Ascending aorta (tissue), 2 donors: ENCODE measurements around the gene RPUSD1. TPM values are rescaled to one million over a fixed set of nuclear protein-coding genes. Genes with fewer than 3 reads are reported as not detected.
"Not testable (repeated sequence)": the region's sequence is repeated elsewhere in the genome, so short reads cannot be mapped to it uniquely, and the experiment has no call there.

ENCODE experiments used
- DNase-seq, 2 donors: peaks; one replicate each; pipeline ENCODE4 v3.0.0-alpha.2; 2019; ENCODE audit warnings: low spot score in 2 of 2
- H3K27ac ChIP-seq, 2 donors: fragments of 200-600 bp; sonication (generic); one replicate each; pipeline ENCODE4 v1.5.1; 2016 to 2017; ENCODE audit warnings: mild to moderate bottlenecking in 1 of 2
- H3K27me3 ChIP-seq: fragments of 200-600 bp; sonication (generic); one replicate; pipeline ENCODE4 v1.5.1; 2017
- H3K36me3 ChIP-seq, 2 donors: fragments of 200-600 bp; sonication (generic); one replicate each; pipeline ENCODE4 v1.5.1; 2016
- H3K4me1 ChIP-seq, 2 donors: fragments of 200-600 bp; sonication (generic); one replicate each; pipeline ENCODE4 v1.5.1; 2016 to 2017; ENCODE audit warnings: mild to moderate bottlenecking in 1 of 2
- H3K4me3 ChIP-seq, 2 donors: fragments of 200-600 bp; sonication (generic); one replicate each; pipeline ENCODE4 v1.5.1; 2016 to 2017; ENCODE audit warnings: mild to moderate bottlenecking in 1 of 2
- H3K9me3 ChIP-seq, 2 donors: fragments of 200-600 bp; sonication (generic); one replicate each; pipeline ENCODE4 v1.5.1; 2016
- CTCF ChIP-seq, 3 experiments: fragments of 200-600 bp in 2 of 3; fragments of 450-650 bp in 1 of 3; sonication (generic) in 2 of 3; IDR thresholded peaks; one replicate each; pipeline ENCODE4 v1.5.1; 2016 to 2019; ENCODE audit warnings: antibody characterized with exemption in 3 of 3, mild to moderate bottlenecking in 1 of 3, moderate library complexity in 1 of 3
- intact Hi-C: fragments of 100-400 bp; cut with DNase I; formaldehyde crosslinking; loops from one replicate; pipeline ENCODE4 v1.15.1; 2023
- total RNA-seq: library from RNA; depleted of rRNA; stranded (reverse); fragments of >200 nt; gene quantifications from one replicate; pipeline ENCODE4 v1.1.0, GENCODE V29; 2016

Gene RPUSD1
- total RNA-seq, 1 donor from 2014 or later, result 4.8 TPM

GRCh38 chr16:777826-778225 lies 10.4 kb downstream of the RPUSD1 start:
- DNase-seq, result no peak
- Histone ChIP-seq H3K9me3 (no peaks in the 10 kb centered on the region), H3K4me1 (no peaks in the 10 kb centered on the region), H3K27me3 (no peaks in the 10 kb centered on the region), H3K4me3 (no peak overlapping the region), H3K27ac (no peak overlapping the region), H3K36me3 (no peaks in the 10 kb centered on the region)
- intact Hi-C loops, result no loop called here
- TF ChIP-seq CTCF (IDR thresholded peaks at IDR 0.05), result no peak

- H3K9me3 ChIP-seq, result no peaks in the 10 kb centered on the region
- H3K36me3 ChIP-seq, result no peaks in the 10 kb centered on the region
- intact Hi-C loops, result no loop called here
- no peak overlapping the region for H3K4me3 ChIP-seq
- TF ChIP-seq CTCF (IDR thresholded peaks at IDR 0.05), result no peak
- H3K27me3 ChIP-seq, result no peaks in the 10 kb centered on the region
- H3K4me1 ChIP-seq, result no peaks in the 10 kb centered on the region
- H3K27ac ChIP-seq, result no peak overlapping the region
- no peak for DNase-seq
Observed at GRCh38 chr16:776824-777223, 11.4 kb downstream of the RPUSD1 start.

GRCh38 chr16:776298-776697 lies 11.9 kb downstream of the RPUSD1 start:
- H3K9me3 ChIP-seq, intact Hi-C loops: not testable (repeated sequence)

GRCh38 chr16:775236-775796 lies 12.9 kb downstream of the RPUSD1 start:
- intact Hi-C loops, result no loop called here
- Histone ChIP-seq H3K36me3 (no peaks in the 10 kb centered on the region), H3K27me3 (no peaks in the 10 kb centered on the region), H3K4me1 (no peaks in the 10 kb centered on the region), H3K4me3 (no peak overlapping the region), H3K9me3 (no peaks in the 10 kb centered on the region), H3K27ac (no peak overlapping the region)
- DNase-seq, result no peak
- TF ChIP-seq CTCF (IDR thresholded peaks at IDR 0.05), result no peak

More at GRCh38 chr16:776298-776697, 11.9 kb downstream of the RPUSD1 start:
- H3K4me3 ChIP-seq, H3K27me3 ChIP-seq, H3K36me3 ChIP-seq, H3K4me1 ChIP-seq, DNase-seq, H3K27ac ChIP-seq: not testable (repeated sequence)

GRCh38 chr16:774086-775001 lies 13.8 kb downstream of the RPUSD1 start:
- no peak for TF ChIP-seq CTCF (IDR thresholded peaks at IDR 0.05)
- Histone ChIP-seq H3K4me3 (no peak overlapping the region), H3K4me1 (no peaks in the 10 kb centered on the region), H3K36me3 (no peaks in the 10 kb centered on the region), H3K9me3 (no peaks in the 10 kb centered on the region), H3K27me3 (no peaks in the 10 kb centered on the region), H3K27ac (no peak overlapping the region)
- intact Hi-C loops, result no loop called here
- no peak for DNase-seq

DNA sequence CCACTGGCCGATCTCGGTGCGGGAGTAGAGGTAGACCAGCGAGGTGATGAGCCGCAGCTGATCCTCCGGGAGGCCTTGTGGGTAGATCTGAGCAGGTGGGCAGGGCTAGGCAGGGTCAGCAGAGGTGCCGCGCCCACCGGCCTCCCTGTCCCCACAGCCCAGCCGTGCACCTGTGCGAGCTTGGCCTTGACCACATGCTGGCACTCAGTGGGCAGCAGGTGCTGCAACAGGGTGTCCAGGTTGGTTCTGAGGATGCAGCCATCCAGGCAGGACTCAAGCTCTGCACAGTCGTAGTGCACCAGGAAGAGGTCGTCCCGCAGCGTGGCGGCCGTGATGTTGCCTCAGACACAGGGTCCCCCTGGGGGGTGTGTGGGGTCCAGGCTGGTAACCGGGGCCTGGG lies 15.2 kb downstream of the RPUSD1 start:
- no peak for DNase-seq
- TF ChIP-seq CTCF (IDR thresholded peaks at IDR 0.05), result no peak
- H3K9me3 ChIP-seq, result no peaks in the 10 kb centered on the region
- H3K27ac ChIP-seq, result no peak overlapping the region
- intact Hi-C loops, result no loop called here
- no peak overlapping the region for H3K4me3 ChIP-seq
- H3K4me1 ChIP-seq, result no peaks in the 10 kb centered on the region
- no peaks in the 10 kb centered on the region for H3K27me3 ChIP-seq
- no peaks in the 10 kb centered on the region for H3K36me3 ChIP-seq
